Neural cell (in vitro differentiated cells): ENCODE measurements around the gene MAPK10.

Source experiments
- POLR2AphosphoS5 ChIP-seq: IDR thresholded peaks from 2 replicates; pipeline ENCODE4 v1.6.1; 2012
- REST ChIP-seq: IDR thresholded peaks from 2 replicates; pipeline ENCODE4 v1.6.1; 2012; ENCODE audit warnings: borderline replicate concordance
- TF ChIP-seq, protein P1 (sequence below): fragments of 450-650 bp; IDR thresholded peaks from 2 replicates; pipeline ENCODE4 v1.5.1; 2014; ENCODE audit warnings: antibody characterized with exemption, mild to moderate bottlenecking, moderate library complexity; ENCODE audit not compliant: poor library complexity, severe bottlenecking

DNA sequence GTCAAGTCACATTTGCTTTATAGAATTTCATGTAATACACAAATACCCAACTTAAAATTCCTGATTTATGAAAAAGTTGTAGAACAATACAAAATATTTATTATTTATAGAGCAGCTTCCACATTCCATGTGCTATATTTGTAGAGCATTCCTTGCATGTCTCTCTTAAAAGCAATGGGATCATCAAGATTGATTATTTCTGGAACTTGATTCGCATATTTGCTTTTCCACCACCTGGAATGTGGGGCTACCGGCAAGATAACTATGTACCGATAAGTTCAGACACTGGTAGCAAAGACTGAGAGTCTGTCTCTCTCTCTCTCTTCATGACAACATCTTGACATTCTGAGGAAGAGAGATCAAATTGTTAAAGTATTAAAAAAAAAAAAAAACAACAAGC, 59.3 kb downstream of the MAPK10 start:
- TF ChIP-seq, protein P1, sequence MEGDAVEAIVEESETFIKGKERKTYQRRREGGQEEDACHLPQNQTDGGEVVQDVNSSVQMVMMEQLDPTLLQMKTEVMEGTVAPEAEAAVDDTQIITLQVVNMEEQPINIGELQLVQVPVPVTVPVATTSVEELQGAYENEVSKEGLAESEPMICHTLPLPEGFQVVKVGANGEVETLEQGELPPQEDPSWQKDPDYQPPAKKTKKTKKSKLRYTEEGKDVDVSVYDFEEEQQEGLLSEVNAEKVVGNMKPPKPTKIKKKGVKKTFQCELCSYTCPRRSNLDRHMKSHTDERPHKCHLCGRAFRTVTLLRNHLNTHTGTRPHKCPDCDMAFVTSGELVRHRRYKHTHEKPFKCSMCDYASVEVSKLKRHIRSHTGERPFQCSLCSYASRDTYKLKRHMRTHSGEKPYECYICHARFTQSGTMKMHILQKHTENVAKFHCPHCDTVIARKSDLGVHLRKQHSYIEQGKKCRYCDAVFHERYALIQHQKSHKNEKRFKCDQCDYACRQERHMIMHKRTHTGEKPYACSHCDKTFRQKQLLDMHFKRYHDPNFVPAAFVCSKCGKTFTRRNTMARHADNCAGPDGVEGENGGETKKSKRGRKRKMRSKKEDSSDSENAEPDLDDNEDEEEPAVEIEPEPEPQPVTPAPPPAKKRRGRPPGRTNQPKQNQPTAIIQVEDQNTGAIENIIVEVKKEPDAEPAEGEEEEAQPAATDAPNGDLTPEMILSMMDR: no peak
- TF ChIP-seq POLR2AphosphoS5 (no peak), REST (no peak)
